SJCRH30 (cell line): Measurements from ENCODE around the gene PLCXD1. TPM values are rescaled to one million over a fixed set of nuclear protein-coding genes. Genes with fewer than 3 reads are reported as not detected.

Source experiments
- DNase-seq, 2 experiments: peaks; one replicate each; pipeline ENCODE4 v3.0.0-alpha.2; 2015 to 2020
- H3K27ac ChIP-seq: fragments of 250-450 bp; sonication (Bioruptor Pico); 2 replicates; pipeline ENCODE4 v1.5.1; 2020; ENCODE audit warnings: mild to moderate bottlenecking, moderate library complexity
- H3K27me3 ChIP-seq: fragments of 250-450 bp; sonication (Bioruptor Pico); 2 replicates; pipeline ENCODE4 v1.5.1; 2020; ENCODE audit warnings: mild to moderate bottlenecking, moderate library complexity
- H3K36me3 ChIP-seq: fragments of 250-450 bp; sonication (Bioruptor Pico); 2 replicates; pipeline ENCODE4 v1.5.1; 2020; ENCODE audit warnings: mild to moderate bottlenecking, moderate library complexity
- H3K4me1 ChIP-seq: fragments of 250-450 bp; sonication (Bioruptor Pico); 2 replicates; pipeline ENCODE4 v1.5.1; 2020; ENCODE audit warnings: mild to moderate bottlenecking, moderate library complexity
- H3K4me3 ChIP-seq: fragments of 250-450 bp; sonication (Bioruptor Pico); 2 replicates; pipeline ENCODE4 v1.5.1; 2020; ENCODE audit warnings: mild to moderate bottlenecking, moderate library complexity
- H3K9me3 ChIP-seq: fragments of 250-450 bp; sonication (Bioruptor Pico); replicated peaks from 2 replicates; pipeline ENCODE4 v1.5.1; 2020; ENCODE audit warnings: mild to moderate bottlenecking, moderate library complexity
- total RNA-seq: library from RNA; depleted of rRNA; stranded (reverse); fragments of >200 nt; shearing (Covaris generic); gene quantifications from 2 replicates; pipeline ENCODE4 v1.2.3, GENCODE V29; 2014

Gene PLCXD1
- total RNA-seq, 1 experiment from 2014 or later = 16.0 TPM

GRCh38 chrX:331151-331824, 50.1 kb downstream of the PLCXD1 start:
- Histone ChIP-seq H3K9me3 (no peaks in the 10 kb centered on the region), H3K27me3 (no peaks in the 10 kb centered on the region), H3K4me3 (no peak overlapping the region), H3K27ac (no peak overlapping the region), H3K4me1 (no peaks in the 10 kb centered on the region), H3K36me3 (0 out of 2 replicates have a peak, but pooled peaks cover 4% of the 10 kb centered on the region)
- no peak for DNase-seq

DNA sequence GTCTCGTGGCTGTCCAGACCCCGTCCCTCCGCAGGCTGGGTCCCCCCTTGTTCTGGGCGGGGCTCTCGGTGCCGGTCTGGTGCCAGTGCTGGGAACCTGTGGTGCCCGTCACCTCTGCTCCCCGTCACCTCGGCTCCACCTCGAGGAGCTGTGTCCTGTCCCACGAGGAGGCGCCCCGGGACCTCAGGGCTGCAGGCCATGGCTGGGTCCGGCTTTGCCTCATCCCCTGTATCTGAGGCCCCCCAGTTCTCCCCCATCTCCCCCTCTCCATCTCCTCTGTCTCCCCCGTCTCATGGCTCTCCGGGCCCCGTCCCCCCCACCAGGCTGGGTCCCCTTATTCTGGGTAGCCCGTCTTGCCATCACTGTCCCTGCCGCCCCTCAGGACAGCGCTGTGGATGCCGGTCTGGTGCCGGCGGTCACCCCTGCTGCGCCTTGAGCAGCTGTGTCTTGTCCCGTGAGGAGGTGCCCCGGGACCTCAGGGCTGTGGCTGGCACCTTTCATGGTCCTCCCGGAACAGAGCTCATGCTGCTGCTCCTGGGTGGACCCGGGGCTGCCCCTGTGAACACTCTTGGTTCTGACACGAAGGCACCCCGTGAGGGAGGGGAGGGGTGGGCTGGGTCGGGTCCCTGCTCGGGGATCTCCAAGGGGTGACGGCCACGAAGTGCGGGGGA, 50.8 kb downstream of the PLCXD1 start:
- DNase-seq = no peak
- Histone ChIP-seq H3K27ac (no peak overlapping the region), H3K27me3 (no peaks in the 10 kb centered on the region), H3K4me3 (no peak overlapping the region), H3K9me3 (no peaks in the 10 kb centered on the region), H3K36me3 (0 out of 2 replicates have a peak, but pooled peaks cover 4% of the 10 kb centered on the region), H3K4me1 (no peaks in the 10 kb centered on the region)

DNA sequence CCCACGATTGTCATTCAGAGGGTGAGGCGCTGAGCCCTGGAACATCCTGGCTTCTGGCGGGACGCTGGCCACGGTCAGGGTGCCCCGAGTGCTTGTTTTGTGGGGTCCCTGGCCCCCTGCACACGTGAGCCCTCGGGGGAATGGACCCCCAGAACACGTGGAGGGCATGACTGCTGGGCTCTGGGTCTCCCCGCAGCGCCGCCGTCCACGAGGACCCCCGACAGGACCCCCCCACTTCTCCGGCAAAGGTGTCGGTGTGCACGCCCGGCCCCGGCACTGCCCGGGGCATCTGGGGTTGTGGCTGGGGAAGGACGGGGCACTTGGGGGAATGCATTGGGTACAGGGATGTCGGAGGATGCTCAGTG, 51.3 kb downstream of the PLCXD1 start:
- Histone ChIP-seq H3K36me3 (peaks cover 6% of the 10 kb centered on the region; the same call in 1 of the 2 replicates), H3K27me3 (no peaks in the 10 kb centered on the region), H3K4me1 (no peaks in the 10 kb centered on the region), H3K27ac (no peak overlapping the region), H3K4me3 (no peak overlapping the region), H3K9me3 (no peaks in the 10 kb centered on the region)
- no peak for DNase-seq

DNA sequence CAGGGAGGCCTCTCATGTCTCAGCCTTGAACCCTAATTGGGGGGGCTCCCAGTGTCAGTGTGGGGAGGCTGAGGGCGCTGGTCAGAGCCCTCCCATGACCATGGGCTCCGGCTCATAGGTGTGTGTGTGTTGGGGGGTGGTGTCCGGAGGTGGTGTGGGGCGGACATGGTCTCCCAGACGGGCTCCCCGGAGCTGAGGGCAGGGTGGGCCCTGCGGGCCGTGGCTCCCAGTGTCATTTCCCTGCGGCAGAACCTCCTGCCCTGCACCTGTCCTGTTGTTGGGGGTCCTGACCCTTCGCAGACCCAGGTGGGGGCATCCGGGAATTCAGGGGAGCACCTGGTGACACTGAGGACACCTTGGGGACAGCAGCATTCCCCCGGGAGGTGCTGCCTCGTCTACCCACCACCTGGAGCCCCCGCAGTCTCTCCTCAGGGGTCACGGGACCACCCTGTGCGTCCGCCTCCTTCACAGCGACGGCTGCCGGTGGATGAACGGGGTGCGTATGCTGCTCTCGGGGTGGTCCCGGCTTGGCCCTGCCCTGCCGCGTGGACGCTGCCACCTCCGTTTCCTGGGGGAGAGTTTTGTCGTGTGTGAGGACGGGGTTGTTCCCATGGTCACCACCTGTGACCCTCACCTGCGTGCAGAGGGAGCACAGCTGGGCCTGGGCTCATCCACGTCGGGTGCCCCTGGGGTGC, 51.9 kb downstream of the PLCXD1 start:
- H3K9me3 ChIP-seq = no peaks in the 10 kb centered on the region

GRCh38 chrX:333611-334311, 52.6 kb downstream of the PLCXD1 start:
- Histone ChIP-seq H3K27me3 (no peaks in the 10 kb centered on the region), H3K36me3 (peaks cover 16% of the 10 kb centered on the region), H3K27ac (no peak overlapping the region), H3K4me1 (no peaks in the 10 kb centered on the region), H3K9me3 (no peaks in the 10 kb centered on the region), H3K4me3 (no peak overlapping the region)
- no peak for DNase-seq

More for the DNA sequence above, 51.9 kb downstream of the PLCXD1 start:
- Histone ChIP-seq H3K27ac (no peak overlapping the region), H3K4me1 (no peaks in the 10 kb centered on the region), H3K27me3 (no peaks in the 10 kb centered on the region), H3K36me3 (peaks cover 12% of the 10 kb centered on the region), H3K4me3 (no peak overlapping the region)
- DNase-seq = no peak

DNA sequence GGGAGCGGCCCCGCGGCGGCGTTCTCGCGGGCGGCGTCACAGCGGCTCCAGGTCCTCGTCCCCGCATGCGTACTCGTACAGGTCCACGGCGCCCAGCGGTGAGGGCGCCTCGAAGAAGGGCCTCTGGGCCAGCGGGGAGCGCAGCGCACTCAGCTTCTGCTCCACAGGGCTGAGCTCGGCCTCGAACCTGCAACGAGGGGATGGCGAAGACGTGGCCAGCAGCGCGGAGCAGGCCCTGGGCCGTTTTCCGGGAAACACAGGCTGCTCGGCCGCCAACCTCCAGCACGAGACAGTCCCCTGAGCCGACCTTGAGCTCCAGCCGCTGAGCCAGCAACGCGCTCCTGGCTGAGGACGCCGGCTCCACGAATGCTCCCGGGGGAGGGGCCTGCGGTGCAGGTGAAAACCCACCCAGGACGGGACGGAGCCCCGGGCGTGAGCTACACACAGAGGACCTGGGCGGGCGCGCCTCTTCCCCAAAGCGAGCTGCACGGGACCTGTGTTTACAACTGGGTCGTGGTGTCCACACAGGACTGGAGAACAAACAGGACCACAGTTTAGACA, 53.2 kb downstream of the PLCXD1 start:
- Histone ChIP-seq H3K4me1 (no peaks in the 10 kb centered on the region), H3K27ac (no peak overlapping the region), H3K27me3 (no peaks in the 10 kb centered on the region), H3K36me3 (peaks cover 18% of the 10 kb centered on the region), H3K4me3 (no peak overlapping the region), H3K9me3 (no peaks in the 10 kb centered on the region)
- DNase-seq = no peak

GRCh38 chrX:334971-335757, 54.0 kb downstream of the PLCXD1 start:
- DNase-seq = no peak
- H3K27me3 ChIP-seq = no peaks in the 10 kb centered on the region
- H3K36me3 ChIP-seq = peaks cover 18% of the 10 kb centered on the region
- H3K9me3 ChIP-seq = no peaks in the 10 kb centered on the region
- no peaks in the 10 kb centered on the region for H3K4me1 ChIP-seq
- H3K4me3 ChIP-seq = no peak overlapping the region
- no peak overlapping the region for H3K27ac ChIP-seq

- Histone ChIP-seq H3K4me3 (no peak overlapping the region), H3K4me1 (no peaks in the 10 kb centered on the region), H3K27me3 (no peaks in the 10 kb centered on the region), H3K27ac (no peak overlapping the region), H3K36me3 (peaks cover 18% of the 10 kb centered on the region), H3K9me3 (no peaks in the 10 kb centered on the region)
- no peak for DNase-seq
Observed at GRCh38 chrX:335758-336155, 54.6 kb downstream of the PLCXD1 start.

DNA sequence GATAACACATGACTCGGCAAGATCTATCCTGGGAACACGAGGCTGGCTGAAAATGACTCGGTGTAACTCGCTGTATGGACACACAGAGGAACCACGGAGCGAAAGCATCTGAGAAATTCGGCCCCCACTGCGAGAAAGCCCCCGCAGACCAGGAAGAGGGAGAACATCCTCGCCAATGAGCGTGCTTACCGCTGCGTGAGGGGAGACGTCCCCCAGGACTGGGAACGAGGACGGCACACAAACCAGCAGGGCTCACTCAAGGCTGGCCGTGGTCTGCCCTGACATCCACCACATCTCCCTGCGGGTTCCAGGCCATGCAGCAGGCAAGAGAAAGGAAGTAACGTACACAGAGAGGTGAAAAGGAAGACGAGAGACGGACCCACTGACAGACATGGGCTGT, 55.0 kb downstream of the PLCXD1 start:
- H3K9me3 ChIP-seq = no peaks in the 10 kb centered on the region
- DNase-seq = no peak

GRCh38 chrX:337331-337831, 56.2 kb downstream of the PLCXD1 start:
- H3K9me3 ChIP-seq = no peaks in the 10 kb centered on the region
- H3K27me3 ChIP-seq = no peaks in the 10 kb centered on the region
- H3K36me3 ChIP-seq = peaks cover 18% of the 10 kb centered on the region
- DNase-seq = no peak
- H3K27ac ChIP-seq = no peak overlapping the region
- H3K4me3 ChIP-seq = no peak overlapping the region
- no peaks in the 10 kb centered on the region for H3K4me1 ChIP-seq

More for the DNA sequence above, 55.0 kb downstream of the PLCXD1 start:
- Histone ChIP-seq H3K4me1 (no peaks in the 10 kb centered on the region), H3K27me3 (no peaks in the 10 kb centered on the region), H3K4me3 (no peak overlapping the region), H3K27ac (no peak overlapping the region), H3K36me3 (peaks cover 18% of the 10 kb centered on the region)

DNA sequence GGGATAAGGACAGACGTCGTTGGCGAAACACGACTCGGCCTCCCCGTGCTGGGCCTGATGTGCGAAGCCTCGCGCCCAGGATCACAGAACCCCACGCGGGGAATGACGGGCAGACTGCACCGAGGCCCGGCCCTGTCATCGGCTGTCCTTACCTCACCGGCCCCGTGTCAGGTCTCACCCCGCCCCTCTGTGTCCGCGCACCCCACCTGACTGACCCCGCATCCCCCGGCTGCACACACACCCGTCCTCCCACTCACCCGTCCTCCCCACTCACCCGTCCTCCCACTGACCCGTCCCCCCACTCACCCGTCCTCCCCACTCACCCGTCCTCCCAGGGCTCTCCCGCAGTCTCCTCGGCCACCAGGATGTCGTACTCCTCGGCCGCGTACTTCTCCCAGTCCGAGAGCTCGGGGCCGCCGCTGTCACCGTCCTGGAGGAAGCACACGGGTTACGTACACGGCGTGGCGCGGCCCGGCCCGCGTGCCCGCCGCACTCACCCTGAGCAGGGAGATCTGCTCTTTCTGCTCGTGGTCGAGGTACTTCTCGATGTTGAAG, 57.2 kb downstream of the PLCXD1 start:
- peaks cover 15% of the 10 kb centered on the region for H3K36me3 ChIP-seq
- no peaks in the 10 kb centered on the region for H3K4me1 ChIP-seq
- no peak overlapping the region for H3K27ac ChIP-seq
- no peaks in the 10 kb centered on the region for H3K27me3 ChIP-seq
- no peak for DNase-seq
- no peak overlapping the region for H3K4me3 ChIP-seq
- no peaks in the 10 kb centered on the region for H3K9me3 ChIP-seq

GRCh38 chrX:338836-339400, 57.7 kb downstream of the PLCXD1 start:
- Histone ChIP-seq H3K27me3 (no peaks in the 10 kb centered on the region), H3K27ac (no peak overlapping the region), H3K4me1 (no peaks in the 10 kb centered on the region), H3K36me3 (peaks cover 14% of the 10 kb centered on the region), H3K4me3 (no peak overlapping the region), H3K9me3 (no peaks in the 10 kb centered on the region)
- no peak for DNase-seq

GRCh38 chrX:340121-340520, 58.9 kb downstream of the PLCXD1 start:
- Histone ChIP-seq H3K27me3 (no peaks in the 10 kb centered on the region), H3K27ac (no peak overlapping the region), H3K36me3 (peaks cover 23% of the 10 kb centered on the region), H3K9me3 (no peaks in the 10 kb centered on the region), H3K4me3 (no peak overlapping the region), H3K4me1 (no peaks in the 10 kb centered on the region)
- DNase-seq = no peak
